ENCODE data around the gene DAPK2.

GRCh38 chr15:64051093-64051402, 4.8 kb upstream of the DAPK2 start:
- TF ChIP-seq EZH2 (IDR thresholded peaks at IDR 0.05; ENCODE audit: insufficient read depth, poor library complexity, severe bottlenecking) (no peak), EZH2phosphoT487 (IDR thresholded peaks at IDR 0.05; ENCODE audit: insufficient read depth, low read depth) (no peak)

Measured in GM23248 (cell line).